NCI-H2196 treated with DMSO at 0.1 percent for 48 hours (cell line): Measurements from ENCODE around the gene JAK2.
"Not testable (repeated sequence)": the region's sequence is repeated elsewhere in the genome, so short reads cannot be mapped to it uniquely, and the experiment has no call there.

Experiments used
- DNase-seq: peaks from one replicate; lab custom pipeline; 2025; ENCODE audit not compliant: unreplicated experiment; lab: John Stamatoyannopoulos, UW

JAK2 gene

DNA sequence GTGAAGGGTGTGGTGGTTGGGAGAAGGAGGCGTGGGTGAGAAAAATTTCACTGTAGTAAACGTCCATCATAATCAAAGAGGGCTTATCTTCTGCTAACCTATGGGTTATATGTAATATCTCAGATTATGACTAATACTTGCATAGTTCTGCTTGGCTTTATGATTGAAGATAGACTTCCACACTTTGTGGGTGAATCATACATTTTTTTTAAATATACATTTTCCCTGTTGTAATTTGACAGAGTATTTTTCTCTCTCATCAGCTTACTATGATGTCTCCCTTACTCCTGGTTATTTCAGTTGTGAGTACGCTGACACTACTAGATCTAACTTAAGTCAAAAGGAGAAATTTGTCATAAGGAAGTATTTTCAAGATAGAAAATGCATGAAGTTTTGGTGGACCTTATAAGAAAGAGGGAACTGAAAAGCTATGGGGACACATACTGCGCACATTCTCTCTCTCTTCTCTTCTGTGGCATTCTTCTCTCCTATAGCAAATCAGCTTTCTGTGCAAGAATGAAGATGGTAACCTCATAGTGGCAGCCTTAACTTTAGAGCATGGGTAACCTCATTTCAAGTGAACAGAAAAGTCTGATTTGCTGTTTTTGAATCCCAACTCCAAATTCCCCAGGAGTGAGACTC, 4.9 kb upstream of the JAK2 start:
- DNase-seq: no peak

DNA sequence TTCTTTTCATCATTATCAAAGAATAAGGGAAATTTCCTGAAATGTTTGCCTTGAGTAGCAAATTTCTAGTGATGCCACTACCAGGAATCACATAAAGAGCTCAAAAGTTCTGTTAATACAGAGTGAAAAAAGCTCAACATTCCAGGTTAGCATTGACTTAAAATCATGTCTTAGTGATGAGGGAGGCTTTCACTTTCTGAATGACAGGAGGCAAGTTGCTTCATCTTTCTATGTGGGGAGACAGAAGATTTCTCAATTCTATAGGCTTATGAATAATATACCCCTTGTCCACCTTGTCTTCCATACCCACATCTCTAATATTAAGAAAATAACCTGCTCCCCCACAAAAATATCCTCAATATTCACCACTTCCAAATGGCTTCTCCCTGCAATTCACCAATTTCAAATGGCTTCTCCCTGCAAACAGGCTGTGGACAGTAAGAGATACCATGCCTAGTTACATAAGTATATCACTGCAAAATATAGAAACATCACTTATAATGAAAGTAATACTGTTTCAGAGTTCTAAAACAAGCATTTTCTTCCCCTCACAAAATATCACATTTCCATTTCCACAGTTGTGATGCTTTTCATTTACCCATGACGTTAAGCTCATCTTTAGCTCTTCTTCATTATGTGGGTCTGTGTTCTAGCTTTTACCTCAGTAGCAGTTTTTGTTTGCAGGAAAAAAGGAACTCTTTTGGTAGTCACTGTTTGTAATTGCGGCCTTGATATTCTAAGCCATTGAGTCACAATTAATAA, 2.2 kb upstream of the JAK2 start:
- no peak for DNase-seq

GRCh38 chr9:4983601-4984165, 1.4 kb upstream of the JAK2 start:
- DNase-seq: no peak

GRCh38 chr9:4984171-4984620, 876 bp upstream of the JAK2 start:
- DNase-seq: no peak

DNA sequence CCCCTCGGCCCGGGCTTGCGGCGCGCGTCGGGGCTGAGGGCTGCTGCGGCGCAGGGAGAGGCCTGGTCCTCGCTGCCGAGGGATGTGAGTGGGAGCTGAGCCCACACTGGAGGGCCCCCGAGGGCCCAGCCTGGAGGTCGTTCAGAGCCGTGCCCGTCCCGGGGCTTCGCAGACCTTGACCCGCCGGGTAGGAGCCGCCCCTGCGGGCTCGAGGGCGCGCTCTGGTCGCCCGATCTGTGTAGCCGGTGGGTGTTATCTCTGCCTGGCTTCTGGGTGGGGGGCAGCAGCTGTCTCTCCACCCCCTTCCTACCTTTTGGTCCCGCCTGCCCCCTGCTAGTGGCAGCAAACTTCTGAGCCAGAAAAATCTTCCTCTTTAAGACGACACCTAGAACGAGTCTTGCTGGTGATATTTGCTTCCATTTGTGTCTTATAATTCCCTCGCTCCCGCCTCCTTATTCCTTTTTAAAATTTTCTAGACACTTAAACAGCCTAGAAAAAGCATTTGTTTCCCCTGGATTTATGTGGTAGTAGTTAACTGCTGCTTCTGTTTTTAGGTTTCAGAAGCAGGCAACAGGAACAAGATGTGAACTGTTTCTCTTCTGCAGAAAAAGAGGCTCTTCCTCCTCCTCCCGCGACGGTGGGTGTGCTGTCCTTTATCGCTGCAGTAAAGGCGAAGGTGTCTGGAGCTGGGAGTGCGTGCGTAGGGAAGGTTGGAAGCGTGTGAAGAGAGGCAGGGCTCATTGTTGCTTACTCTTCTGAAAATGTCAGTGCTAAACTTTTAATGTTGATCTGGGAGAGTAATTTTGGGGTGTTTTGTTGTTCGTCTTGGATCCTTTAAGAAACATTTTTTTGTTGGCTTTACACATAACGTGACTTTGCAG, 554 bp downstream of the JAK2 start:
- no peak for DNase-seq

GRCh38 chr9:4986296-4986695, 1.2 kb downstream of the JAK2 start:
- DNase-seq: no peak

- no peak for DNase-seq
These were observed 1.7 kb downstream of the JAK2 start for GRCh38 chr9:4986783-4987182.

DNA sequence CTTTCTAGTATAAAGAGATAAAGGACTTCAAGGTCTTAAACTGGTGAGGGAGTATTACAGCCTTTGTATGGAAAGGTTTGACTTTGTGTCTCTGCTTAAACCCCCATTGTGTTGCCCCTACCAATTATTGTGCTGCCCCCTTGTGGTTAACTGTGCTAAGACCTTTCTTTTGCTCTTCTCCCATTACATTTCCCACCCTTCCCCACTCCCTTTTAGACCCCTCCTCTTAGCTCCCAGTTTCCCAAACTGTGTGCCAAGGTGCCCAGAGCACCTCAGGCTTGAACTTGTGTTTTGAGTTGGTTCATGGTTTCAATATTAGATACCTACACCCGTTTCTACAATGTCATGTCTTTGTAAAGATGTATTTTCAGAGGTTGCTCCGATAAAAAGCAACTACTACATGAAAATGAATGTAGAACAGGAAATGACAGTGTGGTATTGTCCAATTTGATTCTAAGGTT, 2.9 kb downstream of the JAK2 start:
- DNase-seq: peak; percentile 83

- DNase-seq: no peak
These were observed 7.8 kb downstream of the JAK2 start for GRCh38 chr9:4992872-4993271.

DNA sequence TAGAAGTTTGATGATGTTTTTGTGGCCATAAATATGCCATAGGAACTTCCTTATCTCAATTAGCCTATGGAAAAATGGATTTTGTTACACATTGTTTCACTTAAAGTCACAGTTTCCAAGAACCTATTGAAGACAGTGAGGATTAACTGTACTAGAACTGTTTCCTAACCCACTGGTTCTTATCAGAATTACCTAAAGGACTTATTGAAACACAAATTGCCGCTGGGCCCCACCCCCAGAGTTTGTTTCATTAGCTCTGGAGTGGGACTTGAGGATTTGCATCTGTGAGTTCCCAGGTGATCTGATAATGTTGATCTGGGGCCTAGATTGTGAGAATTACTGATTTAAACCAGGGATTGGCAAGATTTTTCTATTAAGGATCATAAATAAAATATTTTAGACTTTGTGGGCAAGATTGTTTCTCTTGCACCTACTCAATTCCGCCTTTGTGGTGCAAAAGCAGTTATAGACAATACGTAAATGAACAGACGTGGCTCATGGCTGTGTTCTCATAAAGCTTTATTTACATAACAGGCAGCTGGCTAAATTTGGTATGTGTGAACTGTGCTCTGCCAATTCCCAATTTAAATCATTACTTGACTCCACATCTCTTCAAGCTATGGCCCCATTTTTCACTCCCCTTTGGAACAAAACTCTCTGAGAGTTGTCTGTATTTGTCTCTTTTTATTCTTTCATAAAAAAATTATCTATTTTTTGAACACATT, 9.3 kb downstream of the JAK2 start:
- DNase-seq: no peak

- DNase-seq: no peak
These were observed 12.1 kb downstream of the JAK2 start for GRCh38 chr9:4997196-4997595.

- no peak for DNase-seq
These were observed 12.6 kb downstream of the JAK2 start for GRCh38 chr9:4997631-4998030.

DNA sequence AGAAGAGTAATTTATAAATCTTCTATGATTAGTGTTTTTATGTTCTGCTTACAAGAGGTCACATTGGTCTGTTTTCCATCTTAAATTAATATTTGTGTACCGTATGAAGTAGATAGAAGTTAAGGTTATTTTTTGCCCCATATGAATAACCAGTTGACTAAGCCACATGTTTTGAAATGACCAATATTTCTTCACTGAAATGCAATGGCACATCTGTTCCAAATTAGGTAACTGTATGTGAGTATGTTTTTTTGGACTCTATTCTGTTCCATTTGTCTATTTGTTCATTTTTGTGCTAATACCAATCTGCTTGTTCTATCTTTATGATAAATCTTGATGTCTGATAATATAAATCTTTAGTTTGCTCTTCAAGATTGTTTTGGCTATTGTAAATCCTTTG, 17.7 kb downstream of the JAK2 start:
- no peak for DNase-seq

- no peak for DNase-seq
These were observed 19.4 kb downstream of the JAK2 start for GRCh38 chr9:5004481-5004880.

GRCh38 chr9:5008202-5008601, 23.1 kb downstream of the JAK2 start:
- no peak for DNase-seq

DNA sequence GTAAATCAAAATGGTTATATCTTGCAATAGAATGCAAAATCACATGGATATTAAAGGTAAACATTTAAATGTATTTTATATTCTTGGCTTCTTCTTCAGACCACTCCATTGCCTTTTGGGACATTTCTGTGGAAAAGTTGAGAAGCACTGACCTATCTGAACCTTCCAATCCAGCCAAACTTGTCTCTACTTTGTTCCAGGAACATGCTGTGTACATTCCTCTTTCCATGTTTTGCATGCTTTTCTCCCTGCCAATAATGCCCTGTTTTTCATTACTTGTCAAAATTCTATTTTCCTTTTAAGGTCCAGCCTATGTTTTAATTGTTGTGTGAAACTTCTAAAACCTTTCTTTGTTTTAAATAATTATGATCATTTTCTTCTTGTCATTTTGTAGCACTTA, 28.3 kb downstream of the JAK2 start:
- DNase-seq: no peak

DNA sequence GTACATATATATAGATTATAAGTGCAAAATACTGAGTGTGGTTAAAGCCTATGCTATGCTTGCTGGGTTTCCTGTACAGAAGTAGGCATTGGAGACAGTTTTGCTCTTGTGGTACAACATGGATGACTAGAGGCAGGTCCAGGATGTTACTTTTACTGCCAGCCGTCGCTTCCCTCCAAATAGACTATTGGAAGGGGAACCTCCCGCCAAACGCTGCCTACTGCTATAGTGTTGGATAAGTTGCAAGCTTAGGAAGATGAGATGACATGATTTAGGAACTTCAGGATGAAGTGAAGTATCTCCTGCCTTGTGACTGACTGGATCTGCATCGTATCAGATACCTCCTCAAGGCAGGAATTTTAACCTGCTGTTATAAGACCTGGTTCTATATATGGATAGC, 30.9 kb downstream of the JAK2 start:
- no peak for DNase-seq

- no peak for DNase-seq
These were observed 40.3 kb downstream of the JAK2 start for GRCh38 chr9:5025416-5025815.

- not testable (repeated sequence) for DNase-seq
These were observed 46.9 kb downstream of the JAK2 start for GRCh38 chr9:5031941-5032340.

DNA sequence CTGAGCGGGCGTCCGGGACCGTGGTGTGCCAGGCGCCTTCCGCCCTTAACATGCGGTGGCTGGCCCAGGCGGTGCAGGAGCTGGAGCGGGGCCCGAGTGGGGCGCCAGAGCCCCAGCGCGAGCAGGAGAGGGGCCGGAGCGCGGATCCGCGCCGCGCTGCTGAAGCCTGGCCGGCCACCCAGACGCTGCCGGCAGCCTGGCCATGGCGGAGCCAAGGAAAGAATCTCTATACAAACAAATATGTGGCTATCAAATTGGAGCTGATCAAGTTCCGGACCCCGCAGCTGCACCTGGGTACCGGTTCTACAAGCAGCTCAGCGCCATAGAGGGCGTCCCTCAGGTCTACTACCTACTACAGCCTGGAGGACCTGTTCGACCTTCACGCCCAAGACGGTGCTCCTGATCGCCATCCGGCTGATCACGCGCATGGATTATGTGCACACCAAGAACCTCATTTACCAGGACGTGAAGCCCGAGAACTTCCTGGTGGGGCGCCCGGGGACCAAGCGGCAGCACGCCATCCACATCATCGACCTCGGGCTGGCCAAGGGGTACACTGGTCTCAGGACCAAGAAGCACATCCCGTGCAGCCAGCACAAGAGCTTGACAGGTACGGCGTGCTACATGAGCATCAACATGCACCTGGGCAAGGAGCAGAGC, 55.8 kb downstream of the JAK2 start:
- no peak for DNase-seq
